ENCODE measurements around the gene CLDN16.

CLDN16 gene

DNA sequence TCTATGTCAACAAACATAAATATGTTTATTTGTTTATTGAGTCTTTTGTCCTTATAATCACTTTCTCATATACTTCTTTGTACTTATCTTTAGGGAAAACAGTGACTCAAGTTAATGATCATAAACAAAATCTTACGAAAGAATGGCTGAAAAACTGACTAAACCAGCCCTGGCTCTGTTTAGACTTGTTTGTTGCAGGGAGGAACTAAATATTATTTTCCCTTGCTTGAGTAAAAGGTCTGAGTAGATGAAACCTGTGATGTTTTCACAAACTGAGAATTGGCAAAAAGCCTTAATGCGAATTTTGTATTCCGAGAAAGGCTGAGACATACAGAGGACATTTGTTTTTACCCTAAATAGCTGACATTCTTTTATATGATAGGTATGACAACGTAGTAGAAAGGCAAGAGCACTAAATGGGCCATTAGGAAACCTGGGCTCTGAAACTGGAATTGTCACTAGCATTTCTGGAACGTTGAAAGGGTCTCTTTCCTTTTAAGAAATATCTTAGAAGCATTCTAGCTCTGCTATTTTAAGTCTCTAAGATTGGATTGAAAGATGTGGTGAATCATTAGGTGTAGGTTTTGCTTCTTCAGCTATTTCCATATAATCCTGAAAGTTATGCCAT, 18.2 kb upstream of the CLDN16 start:
- Histone ChIP-seq H3K9me2 (ENCODE audit: low read depth, low read length) (no peaks in the 10 kb centered on the region), H3K9ac (ENCODE audit: low read length) (no peak overlapping the region), H4K20me1 (ENCODE audit: insufficient read depth, low read length) (no peaks in the 10 kb centered on the region), H3F3A (ENCODE audit: insufficient read depth, low read length) (no peaks in the 10 kb centered on the region), H3K27me3 (ENCODE audit: insufficient read depth, low read length) (no peaks in the 10 kb centered on the region), H3K36me3 (ENCODE audit: insufficient read depth, low read length) (no peaks in the 10 kb centered on the region), H3K4me2 (ENCODE audit: low read length) (no peak overlapping the region), H2AFZ (ENCODE audit: low read length) (no peak overlapping the region), H3K4me3 (ENCODE audit: low read depth, low read length, poor library complexity, severe bottlenecking) (no peak overlapping the region), H3K4me1 (ENCODE audit: insufficient read depth, low read length, severe bottlenecking) (no peaks in the 10 kb centered on the region), H3K79me2 (ENCODE audit: insufficient read depth, low read length) (no peaks in the 10 kb centered on the region), H3K27ac (ENCODE audit: low read depth, low read length, poor library complexity, severe bottlenecking) (no peak overlapping the region), H3K9me3 (ENCODE audit: low read length) (no peaks in the 10 kb centered on the region)
- no peak for TF ChIP-seq EZH2 (IDR thresholded peaks at IDR 0.05; ENCODE audit: borderline replicate concordance, low read length)
- TF ChIP-seq, protein P1, sequence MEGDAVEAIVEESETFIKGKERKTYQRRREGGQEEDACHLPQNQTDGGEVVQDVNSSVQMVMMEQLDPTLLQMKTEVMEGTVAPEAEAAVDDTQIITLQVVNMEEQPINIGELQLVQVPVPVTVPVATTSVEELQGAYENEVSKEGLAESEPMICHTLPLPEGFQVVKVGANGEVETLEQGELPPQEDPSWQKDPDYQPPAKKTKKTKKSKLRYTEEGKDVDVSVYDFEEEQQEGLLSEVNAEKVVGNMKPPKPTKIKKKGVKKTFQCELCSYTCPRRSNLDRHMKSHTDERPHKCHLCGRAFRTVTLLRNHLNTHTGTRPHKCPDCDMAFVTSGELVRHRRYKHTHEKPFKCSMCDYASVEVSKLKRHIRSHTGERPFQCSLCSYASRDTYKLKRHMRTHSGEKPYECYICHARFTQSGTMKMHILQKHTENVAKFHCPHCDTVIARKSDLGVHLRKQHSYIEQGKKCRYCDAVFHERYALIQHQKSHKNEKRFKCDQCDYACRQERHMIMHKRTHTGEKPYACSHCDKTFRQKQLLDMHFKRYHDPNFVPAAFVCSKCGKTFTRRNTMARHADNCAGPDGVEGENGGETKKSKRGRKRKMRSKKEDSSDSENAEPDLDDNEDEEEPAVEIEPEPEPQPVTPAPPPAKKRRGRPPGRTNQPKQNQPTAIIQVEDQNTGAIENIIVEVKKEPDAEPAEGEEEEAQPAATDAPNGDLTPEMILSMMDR (IDR thresholded peaks at IDR 0.05; ENCODE audit: low read length) = no peak

DNA sequence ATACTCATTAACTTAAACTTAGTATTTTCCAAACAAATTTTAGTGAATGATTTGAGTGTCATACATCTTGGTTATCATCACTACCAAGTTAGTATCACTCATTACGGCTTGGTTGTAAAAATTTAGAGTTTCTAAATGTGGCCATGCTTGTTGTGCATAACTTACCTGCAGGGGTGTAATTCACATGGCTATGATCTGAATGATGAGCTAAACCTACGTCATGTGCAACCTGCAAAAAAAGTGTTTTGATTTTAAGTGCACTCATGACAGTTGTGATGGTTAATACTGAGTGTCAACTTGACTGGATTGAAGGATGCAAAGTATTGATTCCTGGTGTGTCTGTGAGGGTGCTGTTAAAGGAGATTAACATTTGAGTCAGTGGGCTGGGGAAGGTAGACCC, 17.6 kb upstream of the CLDN16 start:
- no peaks in the 10 kb centered on the region for H3K36me3 ChIP-seq (ENCODE audit: insufficient read depth, low read length)
- no peak overlapping the region for H2AFZ ChIP-seq (ENCODE audit: low read length)
- no peaks in the 10 kb centered on the region for H3K4me1 ChIP-seq (ENCODE audit: insufficient read depth, low read length, severe bottlenecking)
- no peaks in the 10 kb centered on the region for H4K20me1 ChIP-seq (ENCODE audit: insufficient read depth, low read length)
- H3K9me2 ChIP-seq (ENCODE audit: low read depth, low read length) = no peaks in the 10 kb centered on the region
- H3K9ac ChIP-seq (ENCODE audit: low read length) = no peak overlapping the region
- H3K4me2 ChIP-seq (ENCODE audit: low read length) = no peak overlapping the region
- H3K27me3 ChIP-seq (ENCODE audit: insufficient read depth, low read length) = no peaks in the 10 kb centered on the region
- no peaks in the 10 kb centered on the region for H3K9me3 ChIP-seq (ENCODE audit: low read length)
- H3F3A ChIP-seq (ENCODE audit: insufficient read depth, low read length) = no peaks in the 10 kb centered on the region
- TF ChIP-seq EZH2 (IDR thresholded peaks at IDR 0.05; ENCODE audit: borderline replicate concordance, low read length) = no peak
- TF ChIP-seq, protein P1 (IDR thresholded peaks at IDR 0.05; ENCODE audit: low read length) = no peak
- H3K4me3 ChIP-seq (ENCODE audit: low read depth, low read length, poor library complexity, severe bottlenecking) = no peak overlapping the region
- H3K27ac ChIP-seq (ENCODE audit: low read depth, low read length, poor library complexity, severe bottlenecking) = no peak overlapping the region
- no peaks in the 10 kb centered on the region for H3K79me2 ChIP-seq (ENCODE audit: insufficient read depth, low read length)

DNA sequence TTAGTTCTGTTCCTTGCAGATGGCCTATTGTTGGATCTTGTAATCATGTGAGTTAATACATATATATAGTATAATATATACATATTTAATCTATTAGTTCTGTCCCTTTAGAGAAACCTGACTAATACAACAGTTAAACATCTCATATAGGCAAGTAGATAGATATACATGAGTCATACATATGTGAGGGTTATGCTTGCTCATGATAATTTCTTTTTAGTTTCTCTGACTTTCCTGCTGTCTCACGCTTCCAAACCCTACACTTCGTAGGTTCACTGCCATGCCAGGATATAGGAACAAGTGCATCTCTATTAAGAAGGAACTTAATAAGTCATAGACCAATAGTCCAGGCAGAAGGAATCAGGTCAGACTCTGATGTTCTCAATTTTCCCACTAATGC, 16.8 kb upstream of the CLDN16 start:
- no peaks in the 10 kb centered on the region for H3K79me2 ChIP-seq (ENCODE audit: insufficient read depth, low read length)
- no peaks in the 10 kb centered on the region for H3K9me2 ChIP-seq (ENCODE audit: low read depth, low read length)
- H3K27me3 ChIP-seq (ENCODE audit: insufficient read depth, low read length) = no peaks in the 10 kb centered on the region
- no peaks in the 10 kb centered on the region for H3K9me3 ChIP-seq (ENCODE audit: low read length)
- no peak overlapping the region for H3K9ac ChIP-seq (ENCODE audit: low read length)
- no peaks in the 10 kb centered on the region for H3K36me3 ChIP-seq (ENCODE audit: insufficient read depth, low read length)
- H3F3A ChIP-seq (ENCODE audit: insufficient read depth, low read length) = no peaks in the 10 kb centered on the region
- no peak for TF ChIP-seq EZH2 (IDR thresholded peaks at IDR 0.05; ENCODE audit: borderline replicate concordance, low read length)
- TF ChIP-seq, protein P1 (IDR thresholded peaks at IDR 0.05; ENCODE audit: low read length) = no peak
- no peak overlapping the region for H3K4me2 ChIP-seq (ENCODE audit: low read length)
- H4K20me1 ChIP-seq (ENCODE audit: insufficient read depth, low read length) = no peaks in the 10 kb centered on the region
- no peak overlapping the region for H3K27ac ChIP-seq (ENCODE audit: low read depth, low read length, poor library complexity, severe bottlenecking)
- H3K4me1 ChIP-seq (ENCODE audit: insufficient read depth, low read length, severe bottlenecking) = no peaks in the 10 kb centered on the region
- H2AFZ ChIP-seq (ENCODE audit: low read length) = no peak overlapping the region
- H3K4me3 ChIP-seq (ENCODE audit: low read depth, low read length, poor library complexity, severe bottlenecking) = no peak overlapping the region
